Natural killer cell (primary cell): ENCODE data around the gene BNC2. TPM values are rescaled to one million over a fixed set of nuclear protein-coding genes. Genes with fewer than 3 reads are reported as not detected.

Experiments used
- ATAC-seq, 3 donors: fragments of 150-1000 bp in 2 of 3; fragments of 200-7000 bp in 1 of 3; cut with Tn5 transposase; 1 replicate in 1 of 3; 2 replicates in 2 of 3; pipeline ENCODE4 v1.10.0; 2021; ENCODE audit warnings: mild to moderate bottlenecking in 2 of 3, moderate library complexity in 2 of 3
- DNase-seq, 2 donors: peaks; one replicate each; pipeline versions ENCODE4 v3.0.0 to v3.0.0-alpha.2; 2013 to 2021; ENCODE audit warnings: mixed read lengths in 1 of 2
- H3K27ac ChIP-seq: one replicate; pipeline ENCODE4 v1.5.1; 2013; ENCODE audit warnings: mild to moderate bottlenecking, low read length
- H3K27me3 ChIP-seq: one replicate; pipeline ENCODE4 v1.6.1; 2013; ENCODE audit warnings: low read length; ENCODE audit not compliant: control insufficient read depth, insufficient read depth
- H3K36me3 ChIP-seq: one replicate; pipeline ENCODE4 v1.6.1; 2013; ENCODE audit warnings: low read length; ENCODE audit not compliant: control insufficient read depth, insufficient read depth
- H3K4me1 ChIP-seq: one replicate; pipeline ENCODE4 v1.6.1; 2013; ENCODE audit warnings: low read length; ENCODE audit not compliant: control insufficient read depth, insufficient read depth
- H3K4me3 ChIP-seq: one replicate; pipeline ENCODE4 v1.5.1; 2013; ENCODE audit warnings: low read length
- H3K9me3 ChIP-seq: one replicate; pipeline ENCODE4 v1.6.1; 2013; ENCODE audit warnings: low read length; ENCODE audit not compliant: control insufficient read depth, insufficient read depth
- H3K27ac Mint-ChIP-seq, 2 donors: one replicate each; pipeline ENCODE4 v1.8.0; 2022; ENCODE audit warnings: mild to moderate bottlenecking in 2 of 2, mixed read lengths in 2 of 2, moderate library complexity in 1 of 2
- H3K27me3 Mint-ChIP-seq, 2 donors: one replicate each; pipeline ENCODE4 v1.8.0; 2022; ENCODE audit warnings: low read depth in 2 of 2, mixed read lengths in 2 of 2
- H3K36me3 Mint-ChIP-seq: one replicate; pipeline ENCODE4 v1.8.0; 2022; ENCODE audit warnings: mixed read lengths
- H3K4me1 Mint-ChIP-seq, 2 donors: one replicate each; pipeline ENCODE4 v1.8.0; 2022; ENCODE audit warnings: mixed read lengths in 2 of 2
- H3K4me3 Mint-ChIP-seq: one replicate; pipeline ENCODE4 v1.8.0; 2022; ENCODE audit warnings: mild to moderate bottlenecking, moderate library complexity, mixed read lengths
- H3K9me3 Mint-ChIP-seq, 2 donors: one replicate each; pipeline ENCODE4 v1.8.0; 2022; ENCODE audit warnings: mixed read lengths in 2 of 2
- WGBS: methylation state at CpG from one replicate; pipeline ENCODE4 v1.1.7; 2013; ENCODE audit warnings: missing lambda C conversion rate; ENCODE audit not compliant: insufficient coverage; 5-methylcytosine and 5-hydroxymethylcytosine counted together
- intact Hi-C: fragments of 100-400 bp; cut with micrococcal nuclease; formaldehyde crosslinking; loops from one replicate; pipeline ENCODE4 v1.14.2; 2022
- total RNA-seq, 4 donors: library from RNA; stranded (reverse); fragments of 120-200 nt in 1 of 4; gene quantifications; one replicate each; pipeline versions ENCODE4 v1.2.3 to v1.2.4, GENCODE V29; 2013 to 2022
- TF ChIP-seq, protein P1 (sequence below): fragments of 200-600 bp; IDR thresholded peaks from one replicate; pipeline ENCODE4 v1.8.0; 2022; ENCODE audit warnings: antibody characterized with exemption

Gene BNC2
- total RNA-seq, 3 donors from 2014 or later (not counting 1 experiment from before 2014, with no cell fraction given): 36.9 to 84.2 (median 66.5) TPM

GRCh38 chr9:16514131-16514530, 356.3 kb downstream of the BNC2 start:
- no peak for DNase-seq
- Mint-ChIP-seq H3K27me3 (no peaks in the 10 kb centered on the region), H3K9me3 (no peaks in the 10 kb centered on the region), H3K4me3 (no peak overlapping the region), H3K4me1 (peaks cover 9 to 19% of the 10 kb centered on the region in 2 donors), H3K36me3 (no peaks in the 10 kb centered on the region), H3K27ac (no peak overlapping the region)
- Histone ChIP-seq H3K4me1 (no peaks in the 10 kb centered on the region), H3K9me3 (no peaks in the 10 kb centered on the region), H3K4me3 (no peak overlapping the region), H3K27ac (no peak overlapping the region), H3K36me3 (no peaks in the 10 kb centered on the region), H3K27me3 (no peaks in the 10 kb centered on the region)
- WGBS: 79% methylated on average over 1 of the region's 1 CpG
- no peak for ATAC-seq
- TF ChIP-seq, protein P1, sequence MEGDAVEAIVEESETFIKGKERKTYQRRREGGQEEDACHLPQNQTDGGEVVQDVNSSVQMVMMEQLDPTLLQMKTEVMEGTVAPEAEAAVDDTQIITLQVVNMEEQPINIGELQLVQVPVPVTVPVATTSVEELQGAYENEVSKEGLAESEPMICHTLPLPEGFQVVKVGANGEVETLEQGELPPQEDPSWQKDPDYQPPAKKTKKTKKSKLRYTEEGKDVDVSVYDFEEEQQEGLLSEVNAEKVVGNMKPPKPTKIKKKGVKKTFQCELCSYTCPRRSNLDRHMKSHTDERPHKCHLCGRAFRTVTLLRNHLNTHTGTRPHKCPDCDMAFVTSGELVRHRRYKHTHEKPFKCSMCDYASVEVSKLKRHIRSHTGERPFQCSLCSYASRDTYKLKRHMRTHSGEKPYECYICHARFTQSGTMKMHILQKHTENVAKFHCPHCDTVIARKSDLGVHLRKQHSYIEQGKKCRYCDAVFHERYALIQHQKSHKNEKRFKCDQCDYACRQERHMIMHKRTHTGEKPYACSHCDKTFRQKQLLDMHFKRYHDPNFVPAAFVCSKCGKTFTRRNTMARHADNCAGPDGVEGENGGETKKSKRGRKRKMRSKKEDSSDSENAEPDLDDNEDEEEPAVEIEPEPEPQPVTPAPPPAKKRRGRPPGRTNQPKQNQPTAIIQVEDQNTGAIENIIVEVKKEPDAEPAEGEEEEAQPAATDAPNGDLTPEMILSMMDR: no peak
- intact Hi-C loops: no loop called here

DNA sequence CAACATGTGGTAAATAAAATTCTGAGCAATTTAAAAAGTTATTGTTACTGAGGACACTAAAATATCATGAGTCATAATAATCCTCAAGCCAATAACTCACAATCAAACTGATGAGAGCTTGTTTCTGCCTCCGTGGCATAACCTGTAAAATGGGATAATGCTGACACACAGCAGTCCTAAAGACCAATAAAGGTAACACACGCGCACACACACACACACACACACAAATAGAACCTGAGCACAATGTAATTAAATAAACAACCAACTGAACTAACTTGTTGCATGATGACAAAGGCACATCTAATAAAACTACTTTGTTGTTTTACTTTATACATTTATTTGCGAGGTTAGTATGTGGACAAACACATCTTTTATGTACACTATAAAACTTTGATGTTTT, 358.2 kb downstream of the BNC2 start:
- Histone ChIP-seq H3K36me3 (no peaks in the 10 kb centered on the region), H3K4me3 (no peak overlapping the region), H3K4me1 (no peaks in the 10 kb centered on the region), H3K27ac (no peak overlapping the region), H3K9me3 (no peaks in the 10 kb centered on the region), H3K27me3 (no peaks in the 10 kb centered on the region)
- TF ChIP-seq, protein P1: no peak
- Mint-ChIP-seq H3K4me1 (peaks cover 12 to 32% of the 10 kb centered on the region in 2 donors), H3K36me3 (no peaks in the 10 kb centered on the region), H3K4me3 (no peak overlapping the region), H3K27me3 (no peaks in the 10 kb centered on the region), H3K27ac (no peak overlapping the region), H3K9me3 (no peaks in the 10 kb centered on the region)
- no peak for ATAC-seq
- WGBS: 100% methylated on average over 3 of the region's 4 CpGs
- intact Hi-C loops: no loop called here
- no peak for DNase-seq

DNA sequence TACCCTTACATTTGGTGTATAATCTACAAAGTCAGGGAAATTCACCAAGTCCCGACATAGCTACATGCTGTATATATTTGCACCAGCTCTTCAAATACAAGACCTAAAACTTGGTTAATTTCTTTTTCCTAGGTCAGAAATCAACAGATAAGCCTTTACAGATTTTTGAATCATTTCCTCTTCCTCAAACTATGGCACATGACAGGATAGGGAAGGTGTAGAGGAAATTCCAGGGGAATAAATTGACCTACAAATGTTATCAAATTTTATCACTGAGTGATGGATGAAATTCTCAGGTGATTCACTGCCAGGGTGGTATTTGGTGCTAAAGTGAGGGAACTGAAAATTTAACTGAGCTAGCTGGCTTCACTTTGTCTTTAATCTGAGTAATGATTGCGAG, 360.0 kb downstream of the BNC2 start:
- Histone ChIP-seq H3K4me1 (no peaks in the 10 kb centered on the region), H3K9me3 (no peaks in the 10 kb centered on the region), H3K36me3 (no peaks in the 10 kb centered on the region), H3K27me3 (no peaks in the 10 kb centered on the region), H3K27ac (no peak overlapping the region), H3K4me3 (no peak overlapping the region)
- H3K9me3 Mint-ChIP-seq: no peaks in the 10 kb centered on the region
- ATAC-seq (no peak), DNase-seq (no peak)
- no peak overlapping the region for H3K27ac Mint-ChIP-seq
- no peaks in the 10 kb centered on the region for H3K27me3 Mint-ChIP-seq
- no peak overlapping the region for H3K4me3 Mint-ChIP-seq
- intact Hi-C loops: no loop called here
- H3K36me3 Mint-ChIP-seq: no peaks in the 10 kb centered on the region
- H3K4me1 Mint-ChIP-seq: peaks cover 12 to 26% of the 10 kb centered on the region in 2 donors
- 86% methylated on average over 2 of the region's 2 CpGs for WGBS
- TF ChIP-seq, protein P1: no peak

GRCh38 chr9:16509997-16510396, 360.5 kb downstream of the BNC2 start:
- Histone ChIP-seq H3K27me3 (no peaks in the 10 kb centered on the region), H3K27ac (no peak overlapping the region), H3K9me3 (no peaks in the 10 kb centered on the region), H3K36me3 (no peaks in the 10 kb centered on the region), H3K4me3 (no peak overlapping the region), H3K4me1 (no peaks in the 10 kb centered on the region)
- intact Hi-C loops: no loop called here
- Mint-ChIP-seq H3K9me3 (no peaks in the 10 kb centered on the region), H3K4me3 (no peak overlapping the region), H3K36me3 (no peaks in the 10 kb centered on the region), H3K4me1 (peaks cover 12 to 26% of the 10 kb centered on the region in 2 donors), H3K27me3 (no peaks in the 10 kb centered on the region), H3K27ac (no peak overlapping the region)
- ATAC-seq: no peak
- TF ChIP-seq, protein P1: no peak
- no peak for DNase-seq
- 77% methylated on average over 4 of the region's 5 CpGs for WGBS
